HG03139 (cell line): ENCODE measurements around the gene TOGARAM2.

Experiments used
- ATAC-seq: cut with Tn5 transposase; IDR thresholded peaks from one replicate; pipeline ENCODE4 v1.9.1; 2021; ENCODE audit not compliant: unreplicated experiment

The TOGARAM2 gene

DNA sequence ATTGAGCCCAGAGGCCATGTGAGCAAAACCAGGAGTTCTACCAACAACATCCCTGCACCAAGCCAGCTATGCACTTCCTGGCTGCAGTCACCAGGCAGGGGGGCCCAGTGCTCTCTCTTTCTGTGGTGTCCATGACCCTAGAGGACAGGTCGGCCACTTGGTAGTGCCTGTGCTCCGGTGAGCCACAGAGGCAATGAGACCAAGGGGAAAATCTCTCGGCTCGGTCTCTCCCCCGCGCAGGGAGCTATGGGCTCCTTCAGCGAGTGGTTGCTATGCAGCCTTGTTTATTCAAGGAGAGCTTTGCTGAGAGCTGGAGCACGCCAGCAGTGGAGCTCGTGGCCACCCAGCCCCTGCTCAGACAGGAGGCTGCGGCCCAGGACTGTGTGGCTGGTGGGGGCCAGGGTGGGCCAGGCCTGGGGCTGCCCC is at the start of gene TOGARAM2:
Gene TOGARAM2 (plus strand): TSS at position 283 of the 426 bp plus-strand sequence. CDS start 13,537 bp downstream, outside the sequence.
- ATAC-seq = no peak

DNA sequence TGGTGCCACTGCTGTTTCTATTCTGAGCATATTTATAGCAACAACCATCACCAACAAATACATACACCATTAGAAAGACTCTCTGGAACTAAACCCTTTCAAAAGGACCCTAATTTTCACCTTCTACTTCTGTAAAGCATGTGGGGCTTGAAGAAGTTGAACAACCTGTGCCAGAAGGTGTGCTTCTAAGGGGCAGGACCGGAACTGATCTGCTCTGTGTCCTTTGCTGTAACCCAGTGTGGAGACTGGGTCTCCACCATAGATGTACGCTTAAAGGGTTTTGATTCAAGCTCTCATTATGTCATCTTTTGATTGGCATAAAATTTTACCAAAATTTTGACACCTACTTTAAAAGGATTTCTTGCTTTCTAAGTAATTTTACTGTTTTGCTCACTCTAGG is 46.3 kb upstream of the TOGARAM2 start:
- ATAC-seq = no peak

DNA sequence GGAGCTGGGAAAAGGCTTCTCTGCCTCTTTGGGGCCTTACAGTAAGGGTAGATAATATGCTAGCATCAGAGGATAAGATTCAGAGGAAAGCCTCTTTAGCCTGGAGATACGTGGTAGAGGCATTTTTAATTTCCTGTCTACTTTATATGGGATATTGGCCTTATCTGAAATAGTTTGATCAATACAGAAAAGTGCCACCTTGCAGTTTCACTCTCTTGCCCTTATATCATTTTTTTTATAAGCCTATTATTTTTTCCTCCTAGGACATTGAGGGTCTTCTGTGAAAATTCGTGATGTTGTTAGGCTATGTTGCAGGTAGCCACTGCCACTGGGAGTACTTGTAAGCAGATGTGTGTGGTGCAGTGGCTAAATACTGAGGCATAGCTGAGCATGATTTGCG is 40.1 kb upstream of the TOGARAM2 start:
- ATAC-seq = no peak

GRCh38 chr2:28944535-28945248 is 36.4 kb upstream of the TOGARAM2 start:
- ATAC-seq = no peak

GRCh38 chr2:28948160-28948559 is 32.9 kb upstream of the TOGARAM2 start:
- ATAC-seq = no peak

DNA sequence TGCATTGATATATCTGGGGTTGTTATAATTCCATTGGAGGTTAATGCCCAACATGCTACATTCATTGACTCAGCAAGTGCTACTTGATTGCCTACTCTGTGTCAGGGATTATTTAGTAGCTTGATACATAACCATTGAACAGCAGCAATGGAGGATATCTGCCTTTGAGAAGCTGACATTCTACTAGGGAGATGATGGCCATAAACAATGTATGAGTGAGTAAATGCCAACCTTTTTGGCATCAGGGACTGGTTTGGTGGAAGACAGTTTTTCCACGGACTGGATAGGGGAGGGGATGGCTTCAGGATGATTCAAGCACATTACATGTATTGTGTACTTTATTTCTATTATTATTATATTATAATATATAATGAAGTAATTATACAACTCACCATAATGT is 31.9 kb upstream of the TOGARAM2 start:
- ATAC-seq = no peak

- no peak for ATAC-seq
These were observed 31.3 kb upstream of the TOGARAM2 start for GRCh38 chr2:28949617-28950305.

GRCh38 chr2:28950941-28951630 is 30.0 kb upstream of the TOGARAM2 start:
- ATAC-seq = no peak

GRCh38 chr2:28951910-28952835 is 28.9 kb upstream of the TOGARAM2 start:
- no peak for ATAC-seq

- ATAC-seq = no peak
These were observed 28.3 kb upstream of the TOGARAM2 start for GRCh38 chr2:28952836-28953211.

- no peak for ATAC-seq
These were observed 25.6 kb upstream of the TOGARAM2 start for GRCh38 chr2:28955467-28955866.

- ATAC-seq = no peak
These were observed 24.7 kb upstream of the TOGARAM2 start for GRCh38 chr2:28956415-28956826.

GRCh38 chr2:28956890-28957289 is 24.2 kb upstream of the TOGARAM2 start:
- ATAC-seq = no peak

DNA sequence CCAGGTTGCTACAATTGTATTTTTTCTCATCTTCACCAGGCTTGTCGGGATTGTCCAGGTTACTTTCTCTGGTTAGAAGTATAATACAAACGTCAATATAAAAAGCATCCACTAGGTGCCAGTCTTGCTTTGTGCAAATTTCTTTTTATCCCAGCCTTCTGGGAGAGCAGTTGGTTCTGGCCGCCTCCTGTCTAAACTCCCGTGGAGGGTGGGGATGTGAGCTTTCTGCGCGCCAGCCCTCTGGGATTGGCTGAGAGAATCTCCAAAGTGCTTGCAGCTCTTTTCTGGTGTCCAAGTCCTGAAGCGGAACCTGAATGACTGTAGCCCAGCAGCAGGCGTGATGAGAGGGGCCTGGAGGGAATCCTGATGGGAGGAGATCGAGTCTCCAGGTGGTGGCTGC is 22.4 kb upstream of the TOGARAM2 start:
- ATAC-seq = no peak

GRCh38 chr2:28960401-28960800 is 20.7 kb upstream of the TOGARAM2 start:
- no peak for ATAC-seq

DNA sequence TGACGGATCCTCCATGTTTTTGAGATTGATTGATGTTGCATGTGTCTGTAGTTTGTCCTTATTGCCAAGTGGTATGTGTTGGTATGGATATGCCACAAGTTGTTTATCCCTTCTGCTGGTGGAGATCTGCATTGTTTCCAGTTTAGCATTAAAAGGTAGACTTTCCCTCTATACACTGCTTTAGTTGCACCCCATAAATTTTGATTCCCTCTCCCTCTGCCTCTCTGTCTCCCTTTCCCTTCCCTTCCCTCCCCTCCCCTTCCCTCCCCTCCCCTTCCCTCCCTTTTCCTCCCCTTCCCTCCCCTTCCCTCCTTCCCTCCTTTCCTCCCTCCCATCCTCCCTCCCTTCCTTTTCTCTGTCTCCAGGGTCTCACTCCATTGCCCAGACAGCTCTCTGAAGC is 18.6 kb upstream of the TOGARAM2 start:
- ATAC-seq = no peak

- no peak for ATAC-seq
These were observed 10.5 kb upstream of the TOGARAM2 start for GRCh38 chr2:28970464-28971160.

DNA sequence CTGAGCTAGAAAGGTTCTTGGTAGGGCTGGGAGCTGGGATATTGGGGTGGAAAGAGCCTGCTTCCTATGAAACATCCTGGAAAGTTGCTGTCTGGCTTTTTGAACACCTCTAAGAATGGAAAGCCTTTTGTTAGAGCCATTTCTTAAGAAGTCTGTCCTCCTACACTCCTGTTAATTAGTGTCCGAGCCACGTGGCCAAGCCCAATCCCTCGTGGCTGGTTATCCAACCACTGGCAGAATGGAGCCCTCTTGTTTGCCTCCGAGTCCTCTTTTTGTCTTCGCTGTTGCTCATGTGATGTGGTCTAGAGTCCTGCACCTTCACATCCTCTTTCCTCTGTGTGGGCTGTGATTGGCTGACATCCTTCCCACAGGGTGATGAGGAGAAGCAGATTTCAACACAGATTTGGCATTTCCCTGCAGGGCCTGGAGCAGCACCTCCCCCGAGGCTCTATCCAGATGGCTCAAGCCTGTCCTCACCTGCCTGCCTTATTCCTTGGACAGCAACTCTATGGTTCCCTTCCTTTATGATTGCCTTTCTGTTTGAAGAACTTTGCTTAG is 8.2 kb upstream of the TOGARAM2 start:
- ATAC-seq = no peak

GRCh38 chr2:28974252-28974651 is 6.8 kb upstream of the TOGARAM2 start:
- ATAC-seq = no peak

DNA sequence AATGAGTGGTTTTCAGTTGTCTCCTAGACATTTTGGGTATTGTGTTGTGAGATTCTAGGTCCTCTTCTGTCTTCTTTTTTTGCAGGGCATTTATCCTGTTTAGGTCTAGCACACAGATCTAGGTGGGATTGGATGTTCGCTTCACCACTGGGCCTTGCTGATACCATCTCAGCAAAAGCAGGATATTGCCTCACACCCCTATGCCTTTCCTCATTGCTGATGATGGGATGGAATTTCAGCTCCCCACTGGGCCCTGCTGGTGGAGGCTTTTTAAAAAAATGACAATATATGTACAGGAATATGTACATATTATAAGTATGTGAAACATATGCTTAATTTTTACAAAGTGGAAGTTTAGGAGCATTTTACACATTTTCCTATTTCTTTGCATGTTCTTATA is 5.4 kb upstream of the TOGARAM2 start:
- no peak for ATAC-seq
